Activated CD8-positive, alpha-beta memory T cell treated with anti-CD3 and anti-CD28 coated beads, Interleukin-2, amount 50 U/mL, for 48 hours (primary cell): ENCODE results near the gene HMOX2.

Experiments
- DNase-seq: peaks from one replicate; pipeline ENCODE4 v3.0.0-alpha.2; 2020

The HMOX2 gene

GRCh38 chr16:4505356-4506147 is 29.4 kb downstream of the HMOX2 start:
- DNase-seq = peak; percentile 73

GRCh38 chr16:4506450-4506849 is 30.3 kb downstream of the HMOX2 start:
- no peak for DNase-seq

GRCh38 chr16:4507588-4508345 is 31.6 kb downstream of the HMOX2 start:
- no peak for DNase-seq

- DNase-seq = no peak
These were observed 32.6 kb downstream of the HMOX2 start for GRCh38 chr16:4508806-4509205.

GRCh38 chr16:4509420-4509819 is 33.2 kb downstream of the HMOX2 start:
- no peak for DNase-seq

- DNase-seq = no peak
These were observed 33.9 kb downstream of the HMOX2 start for GRCh38 chr16:4510131-4510530.

- no peak for DNase-seq
These were observed 34.7 kb downstream of the HMOX2 start for GRCh38 chr16:4510747-4511426.

- no peak for DNase-seq
These were observed 35.4 kb downstream of the HMOX2 start for GRCh38 chr16:4511441-4512082.

- no peak for DNase-seq
These were observed 36.3 kb downstream of the HMOX2 start for GRCh38 chr16:4512473-4512872.

GRCh38 chr16:4513086-4513860 is 37.1 kb downstream of the HMOX2 start:
- DNase-seq = no peak

- no peak for DNase-seq
These were observed 37.7 kb downstream of the HMOX2 start for GRCh38 chr16:4513881-4514280.

GRCh38 chr16:4514606-4515005 is 38.4 kb downstream of the HMOX2 start:
- DNase-seq = no peak

- DNase-seq = no peak
These were observed 39.5 kb downstream of the HMOX2 start for GRCh38 chr16:4515611-4516233.

GRCh38 chr16:4517812-4518680 is 41.8 kb downstream of the HMOX2 start:
- no peak for DNase-seq

GRCh38 chr16:4519274-4520058 is 43.3 kb downstream of the HMOX2 start:
- no peak for DNase-seq

- no peak for DNase-seq
These were observed 44.7 kb downstream of the HMOX2 start for GRCh38 chr16:4520913-4521312.

GRCh38 chr16:4522051-4522581 is 45.9 kb downstream of the HMOX2 start:
- DNase-seq = no peak

GRCh38 chr16:4523686-4524085 is 47.5 kb downstream of the HMOX2 start:
- DNase-seq = no peak

- DNase-seq = no peak
These were observed 48.4 kb downstream of the HMOX2 start for GRCh38 chr16:4524571-4524970.

- DNase-seq = no peak
These were observed 48.9 kb downstream of the HMOX2 start for GRCh38 chr16:4525069-4525468.
